ENCODE data around the gene PEPD.

PEPD gene

DNA sequence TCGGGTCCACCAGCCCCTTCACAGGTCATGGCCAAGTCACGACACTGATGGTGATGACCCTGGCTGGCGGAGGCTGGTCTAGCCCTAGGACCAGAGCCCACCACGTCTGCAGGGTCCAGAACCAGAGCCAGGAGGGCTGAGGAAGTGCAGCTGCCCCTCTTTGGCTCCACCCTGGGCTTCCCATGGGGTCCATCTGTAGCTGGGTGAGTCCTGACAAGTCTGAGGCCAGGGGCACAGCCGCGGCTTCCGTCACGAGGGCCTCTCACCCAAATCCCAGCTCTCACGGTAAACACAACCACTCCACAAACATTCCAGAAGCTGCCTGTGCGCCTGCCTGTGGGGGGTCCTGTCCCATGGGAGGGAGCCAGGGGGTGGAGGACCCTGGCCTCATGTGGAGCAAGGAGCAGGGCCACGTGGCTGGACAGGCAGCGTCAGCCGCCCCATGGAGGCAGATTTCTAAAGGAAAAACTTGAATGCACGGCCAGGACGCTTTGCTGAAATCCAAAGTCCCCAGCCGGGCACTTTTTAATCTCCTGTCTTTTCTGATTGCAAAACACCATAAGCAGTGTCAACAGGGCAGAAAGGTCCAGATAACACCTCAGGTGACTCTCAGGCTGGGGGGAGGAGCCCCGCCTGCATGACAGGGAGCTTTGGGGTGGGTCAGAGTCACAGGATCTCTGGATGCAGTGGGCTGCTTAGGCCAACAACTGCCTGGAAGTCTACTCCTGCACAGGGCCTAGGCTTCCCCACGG, 118.2 kb downstream of the PEPD start:
- no peak for DNase-seq

- DNase-seq: no peak
These were observed 119.0 kb downstream of the PEPD start for GRCh38 chr19:33402421-33403220.

DNA sequence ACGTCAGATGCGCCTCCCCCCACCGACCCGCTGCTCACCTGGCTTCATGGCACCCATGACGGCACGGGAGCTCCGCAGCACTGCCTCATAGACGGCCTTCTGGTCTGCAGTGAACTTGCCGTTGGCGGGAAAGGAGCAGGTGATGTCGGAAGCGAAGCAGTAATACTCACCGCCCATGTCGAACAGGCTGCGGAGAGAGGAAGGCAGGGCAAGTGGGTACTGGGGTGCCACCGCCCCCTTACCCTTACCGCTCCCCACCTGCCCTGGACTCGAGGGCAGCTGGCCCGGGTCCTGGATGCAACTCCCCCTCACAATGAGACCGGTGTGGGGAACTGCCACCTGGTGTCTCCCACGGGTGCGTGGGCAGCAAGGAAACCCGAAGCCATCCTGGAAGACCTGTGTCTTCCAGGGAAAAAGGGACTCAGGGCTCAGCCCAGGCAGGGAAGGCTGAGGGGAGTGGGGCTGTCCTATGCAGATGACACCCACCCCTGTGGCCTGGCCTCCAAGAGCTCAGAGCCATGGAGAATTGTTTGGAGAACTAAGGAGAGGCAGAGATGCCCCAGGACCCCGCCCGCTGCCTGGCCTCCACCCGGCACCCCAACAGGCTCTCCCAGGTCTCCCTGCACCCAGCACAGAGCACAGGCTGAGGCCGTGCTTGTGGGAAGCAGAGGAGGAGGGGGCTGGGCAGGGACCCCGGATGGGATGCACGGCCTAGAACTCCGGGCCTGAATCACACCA, 119.7 kb downstream of the PEPD start:
- no peak for DNase-seq

DNA sequence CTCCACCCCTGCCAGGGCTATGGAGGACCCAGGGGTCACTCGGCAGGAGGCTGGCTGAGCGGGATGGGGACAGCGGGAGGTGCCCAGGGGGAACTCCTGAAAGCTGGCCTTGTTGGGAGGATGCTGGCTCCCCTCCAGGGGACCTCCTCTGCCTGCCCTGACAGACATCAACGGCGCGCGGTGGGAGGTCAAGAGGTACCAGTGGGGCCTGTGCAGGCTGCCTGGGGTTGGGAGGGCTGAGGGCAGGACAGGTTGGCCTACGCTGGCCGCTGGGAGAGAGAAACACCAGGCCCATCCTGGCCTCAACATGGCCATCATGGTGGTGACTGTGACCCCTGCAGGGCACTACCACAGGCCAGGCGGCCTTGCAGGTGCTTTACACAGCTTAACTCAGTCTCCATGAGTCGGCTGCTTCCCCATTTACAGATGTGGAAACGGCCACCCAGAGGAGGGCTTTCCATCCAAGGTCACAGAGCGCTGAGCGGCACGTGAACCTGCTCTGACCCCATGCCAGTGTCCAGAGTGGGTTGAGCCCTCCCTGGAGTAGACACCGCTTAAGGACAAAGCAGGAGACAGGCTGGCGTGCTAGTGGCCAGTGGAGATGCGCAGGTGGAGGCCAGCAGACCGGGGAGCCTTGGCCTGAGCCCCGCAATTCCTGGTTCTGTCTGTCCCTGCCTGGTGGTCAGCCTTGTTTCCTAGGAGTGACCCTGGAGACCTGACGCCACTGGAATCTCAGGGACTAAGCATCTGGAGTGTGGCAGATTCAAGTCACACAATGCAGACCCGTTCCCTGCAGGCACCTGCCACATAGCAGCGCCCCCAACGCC, 120.5 kb downstream of the PEPD start:
- DNase-seq: no peak

- no peak for DNase-seq
These were observed 121.6 kb downstream of the PEPD start for GRCh38 chr19:33399745-33400681.

GRCh38 chr19:33399081-33399744, 122.4 kb downstream of the PEPD start:
- DNase-seq: no peak

DNA sequence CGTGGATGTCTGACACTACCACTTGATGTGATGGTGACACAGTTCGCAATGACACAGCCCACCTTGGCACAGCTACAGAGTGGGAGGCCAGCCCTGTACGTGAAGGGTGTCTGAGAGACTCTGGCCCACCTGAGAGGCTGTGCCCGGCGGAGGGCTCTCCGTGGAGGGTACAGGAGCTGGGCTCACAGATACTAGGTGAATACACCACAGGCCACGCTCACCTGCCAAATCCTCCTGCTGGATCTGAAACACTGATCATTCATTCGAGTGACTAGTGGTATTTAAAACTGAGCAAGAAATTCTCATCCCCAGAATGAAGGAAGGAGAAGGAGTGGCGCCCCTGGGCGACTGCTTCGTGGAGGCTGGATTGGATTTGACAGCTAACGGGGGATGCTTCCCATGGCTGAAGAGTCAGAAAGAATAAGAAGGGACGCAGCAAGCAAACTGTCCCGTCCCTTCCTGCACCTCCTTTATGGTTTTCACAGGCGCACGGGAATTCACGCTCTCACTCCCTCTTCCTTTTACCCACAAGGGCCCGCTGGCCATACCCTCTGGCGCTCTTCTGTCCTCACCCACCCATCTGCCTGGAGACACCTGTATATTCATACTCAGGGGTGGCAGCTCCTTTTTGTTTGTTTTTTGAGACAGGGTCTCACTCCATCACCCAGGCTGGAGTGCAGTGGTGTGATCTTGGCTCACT, 123.1 kb downstream of the PEPD start:
- DNase-seq: no peak

GRCh38 chr19:33397536-33398360, 123.8 kb downstream of the PEPD start:
- DNase-seq: no peak

DNA sequence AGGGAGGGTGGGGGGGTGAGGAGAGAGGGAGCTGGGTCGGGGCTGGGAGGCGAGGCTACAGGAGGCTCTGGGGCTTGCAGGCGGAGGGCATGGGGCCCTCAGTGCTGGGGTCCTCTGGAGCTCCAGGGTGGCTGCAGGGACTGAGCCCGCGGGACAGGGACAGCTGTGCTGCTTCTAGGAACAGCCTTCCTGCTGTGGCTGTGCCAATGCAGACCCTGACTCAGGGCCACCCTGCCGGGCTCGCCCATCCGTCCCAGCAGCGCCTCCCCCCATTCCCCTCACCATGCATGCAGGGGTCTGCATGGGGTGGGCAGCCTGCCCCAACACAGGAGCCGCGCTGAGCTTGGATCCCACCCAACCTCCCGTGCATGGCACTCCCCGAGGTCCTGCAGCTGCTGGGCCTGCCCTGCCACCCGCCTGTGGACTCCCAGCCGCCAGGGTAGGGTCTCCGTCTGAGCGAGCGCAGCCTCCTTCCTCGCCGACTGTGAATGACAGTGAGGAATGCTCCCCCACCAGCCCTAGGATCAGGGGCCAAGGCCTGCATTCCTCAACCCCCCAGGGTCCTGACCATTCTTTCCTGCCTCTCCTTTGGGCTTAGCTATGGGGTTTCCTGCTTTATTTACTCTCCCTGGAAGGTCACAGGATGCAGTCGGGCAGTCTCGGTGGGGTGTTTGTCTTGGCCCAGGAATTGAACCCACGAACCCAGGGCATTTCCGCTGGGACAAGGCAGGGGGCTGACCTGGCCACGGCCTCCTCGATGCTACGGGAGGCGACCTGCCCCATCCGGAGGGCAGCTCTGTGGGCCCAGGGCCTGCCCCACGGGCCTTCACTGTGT, 124.7 kb downstream of the PEPD start:
- no peak for DNase-seq

DNA sequence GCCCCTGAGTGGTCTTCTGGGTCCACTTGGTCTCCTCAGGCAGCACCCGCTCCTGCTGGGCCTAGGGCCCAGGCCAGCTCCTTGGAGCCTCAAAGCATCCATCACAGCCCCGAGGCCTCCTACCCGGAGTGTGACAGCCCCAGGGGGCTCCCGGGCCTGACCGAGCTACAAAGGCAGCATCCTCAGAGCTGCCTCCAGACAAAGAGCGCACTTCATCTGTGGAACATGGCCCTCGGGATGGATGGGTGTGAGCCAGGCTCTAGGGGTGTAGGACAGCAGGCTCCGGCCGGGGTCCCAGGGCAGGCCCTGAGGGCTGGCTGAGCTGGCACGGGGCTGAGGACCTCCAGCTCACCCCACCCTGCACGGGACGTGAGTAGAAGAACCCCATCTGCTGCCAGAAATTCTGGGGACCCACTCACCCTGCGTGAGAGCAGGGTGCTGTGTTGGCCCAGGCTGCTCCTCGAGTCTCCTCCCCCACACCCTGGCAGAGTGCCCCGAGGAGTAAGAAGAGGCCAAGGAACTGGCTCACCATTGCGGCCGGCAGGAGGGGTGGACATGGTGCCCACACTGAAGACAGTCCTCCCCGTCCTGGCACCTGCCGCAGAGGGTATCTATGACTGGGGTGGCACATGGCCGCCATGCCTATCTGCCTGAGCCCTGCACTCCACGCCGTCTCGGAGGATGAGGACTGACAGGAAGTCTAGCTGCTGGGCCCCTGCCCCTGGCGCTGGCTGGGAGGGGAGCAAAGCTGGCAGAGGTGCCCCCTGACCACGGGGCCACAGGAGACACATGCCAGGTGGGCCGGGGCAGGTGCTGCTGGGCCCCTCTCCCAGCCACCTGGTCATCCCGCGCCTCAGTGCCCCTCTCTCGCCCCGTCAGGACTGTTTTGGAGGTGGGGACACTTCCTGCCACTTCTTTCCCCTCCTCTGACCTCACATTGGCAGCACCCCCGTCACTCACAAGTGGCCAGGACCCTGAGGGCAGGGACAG, 125.7 kb downstream of the PEPD start:
- DNase-seq: no peak

DNA sequence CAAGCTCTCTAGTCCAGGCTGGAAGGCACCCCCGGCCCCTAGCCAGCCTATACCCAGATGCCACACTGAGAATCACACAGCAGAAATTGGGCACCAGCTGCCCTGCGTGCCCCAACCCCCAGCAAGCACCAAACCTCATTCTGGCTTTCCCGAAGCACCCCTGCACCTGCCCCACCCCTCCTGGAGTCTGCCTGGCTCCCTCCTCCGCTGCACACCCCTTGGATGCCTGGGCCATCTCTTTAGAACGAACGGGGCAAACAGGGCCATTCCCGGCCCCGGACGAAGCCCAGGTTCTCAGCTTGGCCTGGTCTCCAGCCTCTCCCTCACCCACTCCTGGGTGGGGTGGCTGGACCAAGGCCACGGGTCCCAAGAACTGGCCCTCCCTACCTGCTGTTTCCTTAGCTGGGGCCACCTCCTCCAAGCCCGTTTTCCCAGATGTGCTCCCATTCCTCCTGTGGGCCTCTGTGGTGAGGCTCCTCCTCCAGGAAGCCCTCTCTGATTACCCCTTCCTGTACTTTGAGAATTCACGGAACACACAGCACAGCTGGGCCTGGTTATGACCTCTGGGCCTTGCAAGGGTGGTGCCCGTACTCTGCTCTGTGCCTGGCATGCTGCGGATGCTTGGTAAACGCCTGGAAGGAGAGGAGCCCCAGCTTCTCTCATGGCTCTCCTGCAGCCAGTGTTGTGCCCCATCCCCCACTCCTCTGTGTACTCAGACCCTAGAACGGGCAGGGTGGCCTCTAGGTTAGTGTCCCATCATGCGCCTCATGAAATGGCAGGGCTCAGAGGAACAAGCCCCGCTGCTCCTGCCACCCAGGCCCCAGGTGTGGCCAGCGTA, 126.6 kb downstream of the PEPD start:
- DNase-seq: no peak

- no peak for DNase-seq
These were observed 127.4 kb downstream of the PEPD start for GRCh38 chr19:33394006-33394722.

DNA sequence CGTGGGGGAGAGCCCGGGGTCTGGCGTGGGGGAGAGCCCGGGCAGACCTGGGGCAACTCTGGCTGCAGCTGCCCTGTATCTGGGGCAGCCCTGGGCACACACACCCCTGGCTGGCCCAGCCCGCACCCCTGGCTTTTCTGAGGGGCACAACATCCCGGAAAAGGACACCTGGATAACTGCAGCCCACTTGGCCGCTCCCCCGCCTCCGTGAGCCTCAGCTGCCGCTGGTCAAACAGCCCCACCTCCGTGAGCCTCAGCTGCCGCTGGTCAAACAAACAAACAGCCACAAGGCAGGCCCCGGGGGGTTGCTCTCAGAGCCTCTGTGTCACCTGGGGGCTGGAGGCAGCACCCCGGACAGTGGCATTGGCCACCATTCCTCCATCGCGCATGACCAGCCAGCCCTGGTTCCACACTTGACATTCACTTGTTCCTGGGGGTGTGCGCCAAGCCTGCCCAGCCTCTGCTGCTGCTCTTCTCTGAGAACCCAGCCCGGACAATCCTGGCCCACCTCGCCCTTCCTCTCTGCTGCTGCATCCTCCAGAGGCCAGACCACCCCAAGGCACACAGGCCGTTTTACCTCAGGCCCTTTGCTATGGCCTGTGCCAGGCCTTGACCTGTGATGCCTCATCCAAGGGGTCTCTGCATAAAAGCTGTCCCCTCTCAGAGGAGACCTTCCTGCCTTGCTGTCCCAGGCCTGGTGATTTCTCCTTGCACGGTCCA, 128.1 kb downstream of the PEPD start:
- DNase-seq: no peak

DNA sequence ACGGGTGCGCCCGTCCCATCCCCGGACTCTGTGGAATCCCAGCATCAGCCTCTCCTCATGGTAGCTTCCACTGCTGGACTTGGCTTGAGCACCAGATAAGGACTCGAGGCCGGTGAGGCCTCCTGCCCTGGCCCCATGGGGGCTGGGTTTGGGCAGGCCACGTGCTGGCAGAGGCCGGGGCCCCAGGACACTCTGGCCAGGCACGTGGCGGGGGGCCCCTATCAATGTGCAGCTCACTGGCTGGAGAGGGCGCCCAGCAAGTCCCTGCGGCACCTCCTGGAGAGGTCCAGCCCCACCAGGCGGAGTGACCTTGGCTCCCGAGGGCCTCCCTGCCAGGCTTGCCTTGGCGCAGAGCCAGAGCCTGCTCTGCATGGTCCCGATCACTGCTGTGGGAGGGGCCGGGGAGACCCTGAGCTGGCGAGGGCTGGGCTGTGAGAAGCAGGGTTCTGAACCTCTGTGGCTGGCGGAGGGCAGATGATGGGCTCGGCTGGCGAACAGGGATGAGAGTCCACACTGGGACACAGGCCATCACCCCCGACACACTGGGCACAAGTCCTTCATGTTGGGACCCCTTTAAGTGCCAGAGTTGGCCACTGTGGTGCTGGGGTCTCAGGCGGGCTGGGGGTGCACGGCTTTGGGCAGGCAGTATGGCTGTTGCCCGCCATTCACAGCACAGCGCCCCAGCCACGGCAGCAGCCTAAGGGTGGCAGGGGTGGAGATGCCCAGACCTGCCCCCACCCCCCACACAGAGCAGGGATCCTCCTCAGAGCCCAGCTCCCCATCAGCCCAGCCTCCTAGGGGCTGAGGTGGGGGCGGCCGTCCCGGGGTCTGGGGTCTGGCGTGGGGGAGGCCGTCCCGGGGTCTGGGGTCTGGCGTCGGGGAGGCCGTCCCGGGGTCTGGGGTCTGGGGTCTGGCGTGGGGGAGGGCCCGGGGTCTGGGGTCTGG, 129.0 kb downstream of the PEPD start:
- DNase-seq: no peak
